HepG2 (cell line): ENCODE results near the gene SYT9. TPM values are rescaled to one million over a fixed set of nuclear protein-coding genes. Genes with fewer than 3 reads are reported as not detected.

Experiments
- ATAC-seq: fragments of 200-7000 bp; cut with Tn5 transposase; 3 replicates; pipeline ENCODE4 v1.9.1; 2020; ENCODE audit warnings: mild to moderate bottlenecking, moderate library complexity
- BruUV-seq: library from RNA; stranded (reverse); fragments of 400-500 nt; replicated peaks from 2 replicates; lab custom pipeline; 2021; lab: Mats Ljungman, UMichigan
- CTCF ChIA-PET: fragments of 300-600 bp; formaldehyde crosslinking; extraction: SDS; loops from one replicate; lab custom pipeline; 2021; ENCODE audit warnings: low total read pairs, inconsistent platforms, low intra/inter-chr PET ratio; lab: Yijun Ruan, JAX
- POLR2A ChIA-PET: fragments of 350-600 bp; sonication (Branson Sonifier 250); formaldehyde crosslinking; loops from one replicate; lab custom pipeline; 2020; ENCODE audit warnings: antibody characterized with exemption, inconsistent platforms; lab: Yijun Ruan, JAX
- DNase-seq: peaks from one replicate; pipeline ENCODE4 v3.0.0-alpha.2; 2015; ENCODE audit warnings: low spot score
- FAIRE-seq: peaks from 3 replicates; lab custom pipeline; 2011; peaks lifted over from hg19 to GRCh38; lab: Jason Lieb, UNC
- H2AFZ ChIP-seq: one replicate; pipeline ENCODE4 v1.6.1; 2011; ENCODE audit warnings: low read length, inconsistent platforms
- H3K27ac ChIP-seq: fragments of 300-600 bp; 3 replicates; pipeline ENCODE4 v1.8.0; 2011; ENCODE audit warnings: mixed run types, mild to moderate bottlenecking, mixed read lengths, low read length, inconsistent platforms; ENCODE audit not compliant: insufficient read depth; ENCODE audit errors: extremely low read length
- H3K27me3 ChIP-seq, 2 experiments: fragments of 200-600 bp in 1 of 2; 2 replicates in 1 of 2; 3 replicates in 1 of 2; pipeline versions ENCODE4 v1.6.0 to v1.8.0; 2011; ENCODE audit warnings: low read length in 2 of 2, mild to moderate bottlenecking in 2 of 2, moderate library complexity in 2 of 2, inconsistent platforms in 1 of 2; ENCODE audit not compliant: insufficient read depth in 2 of 2, control insufficient read depth in 1 of 2
- H3K36me3 ChIP-seq, 2 experiments: fragments of 200-600 bp in 1 of 2; replicated peaks in 1 of 2; 2 replicates in 1 of 2; 3 replicates in 1 of 2; pipeline versions ENCODE4 v1.5.1 to v1.8.0; 2011; ENCODE audit warnings: low read length in 2 of 2, inconsistent platforms in 1 of 2; ENCODE audit not compliant: insufficient read depth in 2 of 2, control insufficient read depth in 1 of 2
- H3K4me1 ChIP-seq: 2 replicates; pipeline ENCODE4 v1.5.1; 2012; ENCODE audit warnings: low read length, inconsistent platforms; ENCODE audit not compliant: insufficient read depth
- H3K4me2 ChIP-seq: 2 replicates; pipeline ENCODE4 v1.6.0; 2011; ENCODE audit warnings: low read depth, low read length, inconsistent platforms
- H3K4me3 ChIP-seq, 3 experiments: fragments of 200-600 bp in 1 of 3; sonication (generic), shearing (Covaris generic) in 1 of 3; replicated peaks in 1 of 3; 2 replicates each; pipeline ENCODE4 v1.5.1; 2011 to 2016; ENCODE audit warnings: low read length in 3 of 3, inconsistent platforms in 2 of 3, low read depth in 2 of 3, mild to moderate bottlenecking in 2 of 3, control low read depth in 1 of 3, mixed read lengths in 1 of 3; ENCODE audit not compliant: insufficient read depth in 1 of 3
- H3K79me2 ChIP-seq: one replicate; pipeline ENCODE4 v1.6.1; 2011; ENCODE audit warnings: low read length, inconsistent platforms; ENCODE audit not compliant: insufficient read depth
- H3K9ac ChIP-seq: 2 replicates; pipeline ENCODE4 v1.6.0; 2011; ENCODE audit warnings: mild to moderate bottlenecking, low read depth, low read length, inconsistent platforms; ENCODE audit not compliant: insufficient read depth
- H3K9me3 ChIP-seq: 2 replicates; pipeline ENCODE4 v1.5.1; 2012; ENCODE audit warnings: mild to moderate bottlenecking, low read length
- H4K20me1 ChIP-seq: 2 replicates; pipeline ENCODE4 v1.6.0; 2011; ENCODE audit warnings: inconsistent platforms, mild to moderate bottlenecking, low read length, moderate library complexity; ENCODE audit not compliant: insufficient read depth
- ELF3 ChIP-seq: IDR thresholded peaks from 2 replicates; pipeline ENCODE4 v1.6.1; 2016; ENCODE audit warnings: missing genetic modification reagents, missing compliant biosample characterization
- HOXA5 ChIP-seq: sonication (generic); formaldehyde crosslinking; IDR thresholded peaks from 2 replicates; pipeline ENCODE4 v1.4.0; 2020; ENCODE audit warnings: missing genetic modification reagents
- MTF2 ChIP-seq: sonication (generic); formaldehyde crosslinking; IDR thresholded peaks from 2 replicates; pipeline ENCODE4 v1.5.0; 2020; ENCODE audit warnings: missing genetic modification reagents, borderline replicate concordance
- MXD3 ChIP-seq: IDR thresholded peaks from 2 replicates; pipeline ENCODE4 v1.6.1; 2016; ENCODE audit warnings: mild to moderate bottlenecking, missing biosample characterization, missing genetic modification reagents
- NFE2L1 ChIP-seq: sonication (generic); formaldehyde crosslinking; IDR thresholded peaks from 2 replicates; pipeline ENCODE4 v1.4.0; 2020; ENCODE audit warnings: missing genetic modification reagents, mild to moderate bottlenecking, borderline replicate concordance
- NFYB ChIP-seq: sonication (generic); formaldehyde crosslinking; IDR thresholded peaks from 2 replicates; pipeline ENCODE4 v1.4.0; 2020; ENCODE audit warnings: missing genetic modification reagents
- PHF5A ChIP-seq: IDR thresholded peaks from one replicate; pipeline ENCODE4 v1.6.1; 2018; ENCODE audit warnings: low read depth, missing genetic modification reagents; ENCODE audit not compliant: unreplicated experiment
- REL ChIP-seq: sonication (generic); formaldehyde crosslinking; conservative IDR thresholded peaks from 2 replicates; pipeline ENCODE4 v1.8.0; 2022; ENCODE audit warnings: mild to moderate bottlenecking, missing genetic modification reagents, moderate library complexity
- SKI ChIP-seq: fragments of 450-650 bp; IDR thresholded peaks from one replicate; pipeline ENCODE4 v1.6.1; 2018; ENCODE audit warnings: mild to moderate bottlenecking; ENCODE audit not compliant: partially characterized antibody
- ZFP36L2 ChIP-seq: sonication (generic); formaldehyde crosslinking; IDR thresholded peaks from 2 replicates; pipeline ENCODE4 v1.4.0; 2020; ENCODE audit warnings: missing genetic modification reagents
- ZNF292 ChIP-seq: sonication (generic); formaldehyde crosslinking; IDR thresholded peaks from 2 replicates; pipeline ENCODE4 v1.8.1; 2022; ENCODE audit warnings: mild to moderate bottlenecking, low read depth, missing genetic modification reagents, borderline replicate concordance
- ZNF326 ChIP-seq: sonication (generic); formaldehyde crosslinking; IDR thresholded peaks from 2 replicates; pipeline ENCODE4 v1.4.0; 2020; ENCODE audit warnings: missing genetic modification reagents, borderline replicate concordance
- ZNF350 ChIP-seq: sonication (generic); formaldehyde crosslinking; IDR thresholded peaks from 2 replicates; pipeline ENCODE4 v1.4.0; 2020; ENCODE audit warnings: mild to moderate bottlenecking, low read depth, missing genetic modification reagents, borderline replicate concordance
- ZNF576 ChIP-seq: sonication (generic); formaldehyde crosslinking; IDR thresholded peaks from 2 replicates; pipeline ENCODE4 v1.4.0; 2020; ENCODE audit warnings: mild to moderate bottlenecking, missing genetic modification reagents
- ZNF616 ChIP-seq: sonication (generic); formaldehyde crosslinking; IDR thresholded peaks from 2 replicates; pipeline ENCODE4 v1.5.0; 2020; ENCODE audit warnings: low read depth, mild to moderate bottlenecking, missing genetic modification reagents
- ZNF703 ChIP-seq: sonication (generic); formaldehyde crosslinking; IDR thresholded peaks from 2 replicates; pipeline ENCODE4 v1.5.1; 2020; ENCODE audit warnings: missing genetic modification reagents, mild to moderate bottlenecking, moderate library complexity, borderline replicate concordance
- ZSCAN21 ChIP-seq: sonication (generic); formaldehyde crosslinking; IDR thresholded peaks from 2 replicates; pipeline ENCODE4 v1.8.0; 2022; ENCODE audit warnings: mild to moderate bottlenecking, missing genetic modification reagents, moderate library complexity, borderline replicate concordance
- WGBS: methylation state at CpG from one replicate; pipeline ENCODE4 v1.1.6; 2017; ENCODE audit warnings: low lambda C conversion rate; 5-methylcytosine and 5-hydroxymethylcytosine counted together
- in situ Hi-C: cut with HindIII; loops from 2 replicates; pipeline ENCODE4 v1.10.0; 2017; ENCODE audit warnings: low pct_unique_long_range_greater_than_20kb; ENCODE audit not compliant: extremely low pct_ligation_motif_present
- intact Hi-C: fragments of 100-400 bp; cut with micrococcal nuclease; formaldehyde crosslinking; loops from one replicate; pipeline ENCODE4 v1.10.0; 2022; ENCODE audit not compliant: unreplicated experiment
- polyA plus RNA-seq, 8 experiments: library from polyadenylated mRNA; depleted of rRNA in 3 of 8; stranded (reverse) in 7 of 8; unstranded in 1 of 8; fragments of >200 nt; fragmentation: Illumina TruSeq in 4 of 8; extraction: Trizol in 4 of 8; gene quantifications; 2 replicates each; pipeline versions ENCODE4 v1.2.1 to v1.2.3, GENCODE V29; 2011 to 2016; ENCODE audit warnings: low read depth in 4 of 8, missing spikeins in 1 of 8, mixed read lengths in 1 of 8; ENCODE audit not compliant: insufficient read depth in 1 of 8
- total RNA-seq, 5 experiments: library from RNA; depleted of rRNA; stranded (reverse); fragments of >200 nt; fragmentation: Illumina TruSeq; extraction: Trizol; gene quantifications; 2 replicates each; pipeline ENCODE4 v1.2.3, GENCODE V29; 2016; ENCODE audit warnings: low read depth in 1 of 5
- TF ChIP-seq, protein P1 (sequence below): sonication (generic); formaldehyde crosslinking; IDR thresholded peaks from 2 replicates; pipeline ENCODE4 v1.4.0; 2020; ENCODE audit warnings: missing genetic modification reagents, borderline replicate concordance

The SYT9 gene
- total and polyA plus RNA-seq, 2 of the 13 experiments (the other 11 are each of a cell fraction or from before 2014, with no cell fraction given), result not detected

- in situ Hi-C loops, result no loop called here
- POLR2A ChIA-PET, result no interaction called here
- no peaks in the 10 kb centered on the region for H3K4me1 ChIP-seq
- intact Hi-C loops, result no loop called here
- CTCF ChIA-PET, result no interaction called here
- H3K4me2 ChIP-seq, result no peak overlapping the region
- WGBS, result 0% methylated on average over 2 of the region's 2 CpGs
- no peak overlapping the region for H3K9ac ChIP-seq
- no peaks in the 10 kb centered on the region for H4K20me1 ChIP-seq
- H3K36me3 ChIP-seq, result no peaks in the 10 kb centered on the region
- BruUV-seq, result no TSS peak
- no peak overlapping the region for H3K4me3 ChIP-seq
- FAIRE-seq (no peak), DNase-seq (no peak), ATAC-seq (no peak)
- no peak overlapping the region for H3K27ac ChIP-seq
- H2AFZ ChIP-seq, result no peak overlapping the region
- no peaks in the 10 kb centered on the region for H3K27me3 ChIP-seq
- H3K79me2 ChIP-seq, result no peaks in the 10 kb centered on the region
- H3K9me3 ChIP-seq, result no peaks in the 10 kb centered on the region
- no peak for TF ChIP-seq ZNF350 (CRISPR knock-in tag)
- TF ChIP-seq ZFP36L2 (CRISPR knock-in tag), result no peak
- no peak for TF ChIP-seq ZNF292
- TF ChIP-seq MTF2 (CRISPR knock-in tag), result no peak
- TF ChIP-seq, protein P1, sequence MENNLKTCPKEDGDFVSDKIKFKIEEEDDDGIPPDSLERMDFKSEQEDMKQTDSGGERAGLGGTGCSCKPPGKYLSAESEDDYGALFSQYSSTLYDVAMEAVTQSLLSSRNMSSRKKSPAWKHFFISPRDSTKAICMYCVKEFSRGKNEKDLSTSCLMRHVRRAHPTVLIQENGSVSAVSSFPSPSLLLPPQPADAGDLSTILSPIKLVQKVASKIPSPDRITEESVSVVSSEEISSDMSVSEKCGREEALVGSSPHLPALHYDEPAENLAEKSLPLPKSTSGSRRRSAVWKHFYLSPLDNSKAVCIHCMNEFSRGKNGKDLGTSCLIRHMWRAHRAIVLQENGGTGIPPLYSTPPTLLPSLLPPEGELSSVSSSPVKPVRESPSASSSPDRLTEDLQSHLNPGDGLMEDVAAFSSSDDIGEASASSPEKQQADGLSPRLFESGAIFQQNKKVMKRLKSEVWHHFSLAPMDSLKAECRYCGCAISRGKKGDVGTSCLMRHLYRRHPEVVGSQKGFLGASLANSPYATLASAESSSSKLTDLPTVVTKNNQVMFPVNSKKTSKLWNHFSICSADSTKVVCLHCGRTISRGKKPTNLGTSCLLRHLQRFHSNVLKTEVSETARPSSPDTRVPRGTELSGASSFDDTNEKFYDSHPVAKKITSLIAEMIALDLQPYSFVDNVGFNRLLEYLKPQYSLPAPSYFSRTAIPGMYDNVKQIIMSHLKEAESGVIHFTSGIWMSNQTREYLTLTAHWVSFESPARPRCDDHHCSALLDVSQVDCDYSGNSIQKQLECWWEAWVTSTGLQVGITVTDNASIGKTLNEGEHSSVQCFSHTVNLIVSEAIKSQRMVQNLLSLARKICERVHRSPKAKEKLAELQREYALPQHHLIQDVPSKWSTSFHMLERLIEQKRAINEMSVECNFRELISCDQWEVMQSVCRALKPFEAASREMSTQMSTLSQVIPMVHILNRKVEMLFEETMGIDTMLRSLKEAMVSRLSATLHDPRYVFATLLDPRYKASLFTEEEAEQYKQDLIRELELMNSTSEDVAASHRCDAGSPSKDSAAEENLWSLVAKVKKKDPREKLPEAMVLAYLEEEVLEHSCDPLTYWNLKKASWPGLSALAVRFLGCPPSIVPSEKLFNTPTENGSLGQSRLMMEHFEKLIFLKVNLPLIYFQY (CRISPR knock-in tag), result no peak
- TF ChIP-seq ELF3 (CRISPR knock-in tag), result no peak
- TF ChIP-seq SKI, result no peak
- TF ChIP-seq PHF5A (CRISPR knock-in tag), result no peak
- TF ChIP-seq ZNF326 (CRISPR knock-in tag), result no peak
- no peak for TF ChIP-seq ZNF616 (CRISPR knock-in tag)
- TF ChIP-seq MXD3 (CRISPR knock-in tag), result no peak
- TF ChIP-seq HOXA5 (CRISPR knock-in tag), result no peak
- no peak for TF ChIP-seq ZNF576 (CRISPR knock-in tag)
- TF ChIP-seq ZNF703 (CRISPR knock-in tag), result no peak
- no peak for TF ChIP-seq REL (CRISPR knock-in tag)
- TF ChIP-seq ZSCAN21 (CRISPR knock-in tag), result no peak
- TF ChIP-seq NFYB (CRISPR knock-in tag), result no peak
- TF ChIP-seq NFE2L1 (CRISPR knock-in tag), result no peak
Measured at GRCh38 chr11:7381937-7382336, 130.2 kb downstream of the SYT9 start.
